Endothelial cell of umbilical vein (primary cell): Measurements from ENCODE around the gene NOTCH3. TPM values are rescaled to one million over a fixed set of nuclear protein-coding genes. Genes with fewer than 3 reads are reported as not detected.

ENCODE experiments used
- BruUV-seq: library from RNA; stranded (reverse); fragments of 400-500 nt; replicated peaks from 2 replicates; lab custom pipeline; 2021; lab: Mats Ljungman, UMichigan
- CTCF ChIA-PET: fragments of 300-600, 350-600 bp; sonication (Branson Sonifier 250); formaldehyde crosslinking; loops from one replicate; lab custom pipeline; 2021; ENCODE audit warnings: antibody characterized with exemption, inconsistent platforms; lab: Charles Lee
- POLR2A ChIA-PET: fragments of 300-600, 350-600 bp; sonication (Branson Sonifier 250); formaldehyde crosslinking; loops from one replicate; lab custom pipeline; 2021; ENCODE audit warnings: antibody characterized with exemption, inconsistent platforms; lab: Charles Lee
- DNase-seq: peaks from one replicate; pipeline ENCODE4 v3.0.0-alpha.2; 2011; ENCODE audit warnings: low read depth, low spot score
- FAIRE-seq: peaks from 2 replicates; lab custom pipeline; 2011; peaks lifted over from hg19 to GRCh38; lab: Jason Lieb, UNC
- H2AFZ ChIP-seq: 2 replicates; pipeline ENCODE4 v1.6.0; 2012; ENCODE audit warnings: low read depth, low read length, control low read depth, inconsistent platforms
- H3K27ac ChIP-seq: 2 replicates; pipeline ENCODE4 v1.5.1; 2011; ENCODE audit warnings: low read depth, mild to moderate bottlenecking, control low read depth, low read length, moderate library complexity; ENCODE audit not compliant: insufficient read depth
- H3K27me3 ChIP-seq, 2 experiments: 2 replicates each; pipeline versions ENCODE4 v1.6.0 to v1.6.1; 2011; ENCODE audit warnings: low read length in 2 of 2, mixed read lengths in 1 of 2; ENCODE audit not compliant: control insufficient read depth in 2 of 2, insufficient read depth in 2 of 2
- H3K36me3 ChIP-seq, 2 experiments: 2 replicates in 1 of 2; 3 replicates in 1 of 2; pipeline ENCODE4 v1.5.1; 2011; ENCODE audit warnings: low read length in 2 of 2, mild to moderate bottlenecking in 1 of 2, moderate library complexity in 1 of 2; ENCODE audit not compliant: control insufficient read depth in 2 of 2, insufficient read depth in 2 of 2; ENCODE audit errors: extremely low read depth in 1 of 2
- H3K4me1 ChIP-seq: 3 replicates; pipeline ENCODE4 v1.5.1; 2011; ENCODE audit warnings: mild to moderate bottlenecking, low read length; ENCODE audit not compliant: control insufficient read depth, insufficient read depth; ENCODE audit errors: extremely low read depth
- H3K4me2 ChIP-seq: 2 replicates; pipeline ENCODE4 v1.6.1; 2011; ENCODE audit warnings: low read length, control low read depth, mixed read lengths; ENCODE audit not compliant: insufficient read depth
- H3K4me3 ChIP-seq, 3 experiments: fragments of 200-600 bp in 1 of 3; sonication (generic), shearing (Covaris generic) in 1 of 3; replicated peaks in 1 of 3; 2 replicates each; pipeline ENCODE4 v1.5.1; 2011 to 2016; ENCODE audit warnings: control low read depth in 3 of 3, low read length in 3 of 3, mild to moderate bottlenecking in 2 of 3, inconsistent platforms in 1 of 3, low read depth in 1 of 3, moderate library complexity in 1 of 3; ENCODE audit not compliant: insufficient read depth in 1 of 3
- H3K79me2 ChIP-seq: 2 replicates; pipeline ENCODE4 v1.6.0; 2012; ENCODE audit warnings: low read length, inconsistent platforms; ENCODE audit not compliant: control insufficient read depth, insufficient read depth
- H3K9ac ChIP-seq: replicated peaks from 2 replicates; pipeline ENCODE3; 2011; ENCODE audit warnings: low read length, control low read depth; ENCODE audit not compliant: insufficient read depth; ENCODE audit errors: extremely low read depth
- H3K9me1 ChIP-seq: replicated peaks from 3 replicates; pipeline ENCODE4 v1.6.0; 2011; ENCODE audit warnings: mild to moderate bottlenecking, low read length; ENCODE audit not compliant: control insufficient read depth, insufficient read depth; ENCODE audit errors: extremely low read depth
- H3K9me3 ChIP-seq: replicated peaks from 2 replicates; pipeline ENCODE4 v1.5.1; 2012; ENCODE audit warnings: low read length, inconsistent platforms; ENCODE audit not compliant: control insufficient read depth, insufficient read depth
- H4K20me1 ChIP-seq: replicated peaks from 2 replicates; pipeline ENCODE3; 2011; ENCODE audit warnings: mild to moderate bottlenecking, low read length; ENCODE audit not compliant: control insufficient read depth, insufficient read depth; ENCODE audit errors: extremely low read depth
- CTCF ChIP-seq, 2 donors: IDR thresholded peaks; 1 replicate in 1 of 2; 2 replicates in 1 of 2; pipeline ENCODE4 v1.5.1; 2011; ENCODE audit warnings: low read length in 2 of 2, mild to moderate bottlenecking in 2 of 2, moderate library complexity in 2 of 2, control low read depth in 1 of 2, inconsistent platforms in 1 of 2, low read depth in 1 of 2; ENCODE audit not compliant: insufficient read depth in 1 of 2; ENCODE audit errors: extremely low read depth in 1 of 2
- EZH2 ChIP-seq: IDR thresholded peaks from 2 replicates; pipeline ENCODE4 v1.6.1; 2012; ENCODE audit warnings: borderline replicate concordance, low read depth, mild to moderate bottlenecking, moderate library complexity, low read length, inconsistent platforms; ENCODE audit not compliant: severe bottlenecking
- FOS ChIP-seq: IDR thresholded peaks from 2 replicates; pipeline ENCODE4 v1.6.1; 2011; ENCODE audit warnings: mild to moderate bottlenecking, low read length, moderate library complexity, borderline replicate concordance; ENCODE audit not compliant: insufficient read depth
- GATA2 ChIP-seq: IDR thresholded peaks from 2 replicates; pipeline ENCODE4 v1.7.0; 2011; ENCODE audit warnings: low read depth, mild to moderate bottlenecking, moderate library complexity, mixed read lengths, low read length; ENCODE audit not compliant: insufficient read length, insufficient read depth
- JUN ChIP-seq: IDR thresholded peaks from 2 replicates; pipeline ENCODE4 v1.6.1; 2011; ENCODE audit warnings: borderline replicate concordance, low read depth; ENCODE audit not compliant: insufficient read length, insufficient read depth
- MAX ChIP-seq: IDR thresholded peaks from 2 replicates; pipeline ENCODE4 v1.6.1; 2011; ENCODE audit not compliant: insufficient read depth, insufficient read length
- MYC ChIP-seq: IDR thresholded peaks from one replicate; pipeline ENCODE4 v1.6.1; 2011; ENCODE audit warnings: mild to moderate bottlenecking, low read depth, low read length
- POLR2A ChIP-seq: IDR thresholded peaks from 2 replicates; pipeline ENCODE4 v1.6.1; 2012; ENCODE audit warnings: low read depth, mild to moderate bottlenecking, control low read depth, low read length
- POLR2AphosphoS5 ChIP-seq: IDR thresholded peaks from 2 replicates; pipeline ENCODE4 v1.6.1; 2012; ENCODE audit warnings: low read depth, mild to moderate bottlenecking, control low read depth, low read length, moderate library complexity; ENCODE audit not compliant: insufficient read depth
- dilution Hi-C: fragments of 300-500 bp; cut with MboI; formaldehyde crosslinking; loops from one replicate; pipeline ENCODE4 v1.15.0; 2019; ENCODE audit warnings: low sequenced_read_pairs; ENCODE audit not compliant: extremely low pct_ligation_motif_present
- intact Hi-C: fragments of 100-400 bp; cut with micrococcal nuclease; formaldehyde crosslinking; loops from one replicate; pipeline ENCODE4 v1.10.0; 2022
- polyA plus RNA-seq, 4 experiments: library from polyadenylated mRNA; depleted of rRNA in 3 of 4; stranded (reverse) in 3 of 4; unstranded in 1 of 4; fragments of >200 nt; gene quantifications; 2 replicates each; pipeline versions ENCODE4 v1.2.1 to v1.2.3, GENCODE V29; 2011 to 2012; ENCODE audit warnings: missing spikeins in 1 of 4
- total RNA-seq: library from RNA; stranded (reverse); gene quantifications from 2 replicates; pipeline ENCODE4 v1.2.3, GENCODE V29; 2021

NOTCH3 gene
- total and polyA plus RNA-seq, 2 donors (not counting 3 experiments of a cell fraction or from before 2014, with no cell fraction given) = 0.63 to 1.5 TPM

- CTCF ChIA-PET = no interaction called here
These were observed 45.3 kb upstream of the NOTCH3 start for GRCh38 chr19:15246198-15246481.

More at GRCh38 chr19:15246198-15246481, 45.3 kb upstream of the NOTCH3 start:
- POLR2A ChIA-PET = no interaction called here
- Histone ChIP-seq H3K4me1 (peaks cover 28% of the 10 kb centered on the region), H3K4me3 (no peak overlapping the region), H2AFZ (no peak overlapping the region), H3K4me2 (no peak overlapping the region), H3K9ac (no peak overlapping the region), H3K27me3 (no peaks in the 10 kb centered on the region), H3K79me2 (peaks cover 27% of the 10 kb centered on the region), H3K27ac (no peak overlapping the region), H3K36me3 (peaks cover 14 to 49% of the 10 kb centered on the region in 2 experiments), H4K20me1 (no peaks in the 10 kb centered on the region), H3K9me3 (no peaks in the 10 kb centered on the region), H3K9me1 (no peaks in the 10 kb centered on the region)
- TF ChIP-seq POLR2A (no peak), GATA2 (no peak), POLR2AphosphoS5 (no peak), JUN (no peak), EZH2 (no peak), FOS (no peak), MAX (no peak), MYC (no peak), CTCF (IDR thresholded peaks at IDR 0.05; ENCODE audit: extremely low read depth in 1 of 2, insufficient read depth in 1 of 2, low read depth in 1 of 2, low read length in 2 of 2) (no peak)
- BruUV-seq = no TSS peak
- dilution Hi-C loops (no loop called here), intact Hi-C loops (no loop called here)
- no peak for DNase-seq
- no peak for FAIRE-seq
